Progenitor cell of endocrine pancreas (in vitro differentiated cells): ENCODE results near the gene DGKZ. TPM values are rescaled to one million over a fixed set of nuclear protein-coding genes. Genes with fewer than 3 reads are reported as not detected.

Experiments
- DNase-seq: peaks from one replicate; pipeline ENCODE4 v3.0.0; 2021; ENCODE audit warnings: low spot score; ENCODE audit not compliant: unreplicated experiment
- H3K27ac Mint-ChIP-seq: 2 replicates; pipeline ENCODE4 v1.8.0; 2021; ENCODE audit warnings: mild to moderate bottlenecking, moderate library complexity, mixed read lengths
- H3K27me3 Mint-ChIP-seq: 2 replicates; pipeline ENCODE4 v1.8.0; 2021; ENCODE audit warnings: mixed read lengths
- H3K36me3 Mint-ChIP-seq: 2 replicates; pipeline ENCODE4 v1.8.0; 2022; ENCODE audit warnings: mixed read lengths; ENCODE audit not compliant: insufficient read depth
- H3K4me1 Mint-ChIP-seq: 2 replicates; pipeline ENCODE4 v1.8.0; 2021; ENCODE audit warnings: low read depth, mixed read lengths
- H3K4me3 Mint-ChIP-seq: 2 replicates; pipeline ENCODE4 v1.8.0; 2021; ENCODE audit warnings: low read depth, mild to moderate bottlenecking, moderate library complexity, mixed read lengths
- H3K9me3 Mint-ChIP-seq: 2 replicates; pipeline ENCODE4 v1.8.0; 2021; ENCODE audit warnings: low read depth, mixed read lengths
- CTCF ChIP-seq: fragments of 200-600 bp; sonication (generic); IDR thresholded peaks from one replicate; pipeline ENCODE4 v1.5.0; 2021; ENCODE audit warnings: antibody characterized with exemption, mild to moderate bottlenecking; ENCODE audit not compliant: unreplicated experiment
- total RNA-seq: library from RNA; stranded (reverse); gene quantifications from 2 replicates; pipeline ENCODE4 v1.2.1, GENCODE V29; 2021

Gene DGKZ
- total RNA-seq, 1 donor from 2014 or later, result 58.3 TPM

GRCh38 chr11:46385169-46386004, 38.1 kb downstream of the DGKZ start:
- H3K9me3 Mint-ChIP-seq, result no peaks in the 10 kb centered on the region
- peaks cover 19% of the 10 kb centered on the region for H3K4me1 Mint-ChIP-seq
- H3K36me3 Mint-ChIP-seq, result peaks cover 4% of the 10 kb centered on the region
- no peak overlapping the region for H3K27ac Mint-ChIP-seq
- TF ChIP-seq CTCF, result no peak
- peaks cover 44% of the 10 kb centered on the region for H3K27me3 Mint-ChIP-seq
- no peak for DNase-seq
- H3K4me3 Mint-ChIP-seq, result no peak overlapping the region

GRCh38 chr11:46386005-46386578, 38.8 kb downstream of the DGKZ start:
- no peaks in the 10 kb centered on the region for H3K9me3 Mint-ChIP-seq
- H3K27me3 Mint-ChIP-seq, result peaks cover 49% of the 10 kb centered on the region
- H3K4me1 Mint-ChIP-seq, result peaks cover 21% of the 10 kb centered on the region
- H3K4me3 Mint-ChIP-seq, result no peak overlapping the region
- no peak for TF ChIP-seq CTCF
- no peak overlapping the region for H3K27ac Mint-ChIP-seq
- no peak for DNase-seq
- H3K36me3 Mint-ChIP-seq, result peaks cover 4% of the 10 kb centered on the region

- Mint-ChIP-seq H3K27me3 (peaks cover 49% of the 10 kb centered on the region), H3K36me3 (peaks cover 4% of the 10 kb centered on the region), H3K4me3 (no peak overlapping the region), H3K4me1 (peaks cover 21% of the 10 kb centered on the region), H3K9me3 (no peaks in the 10 kb centered on the region), H3K27ac (no peak overlapping the region)
- TF ChIP-seq CTCF, result no peak
- no peak for DNase-seq
These were observed 39.4 kb downstream of the DGKZ start for GRCh38 chr11:46386674-46387073.

GRCh38 chr11:46387456-46387855, 40.2 kb downstream of the DGKZ start:
- Mint-ChIP-seq H3K4me1 (peaks cover 21% of the 10 kb centered on the region), H3K9me3 (no peaks in the 10 kb centered on the region), H3K4me3 (no peak overlapping the region), H3K36me3 (peaks cover 4% of the 10 kb centered on the region), H3K27me3 (peaks cover 49% of the 10 kb centered on the region), H3K27ac (no peak overlapping the region)
- no peak for DNase-seq
- no peak for TF ChIP-seq CTCF

- no peak for TF ChIP-seq CTCF
- peaks cover 54% of the 10 kb centered on the region for H3K27me3 Mint-ChIP-seq
- H3K9me3 Mint-ChIP-seq, result no peaks in the 10 kb centered on the region
- H3K4me3 Mint-ChIP-seq, result no peak overlapping the region
- peak overlapping the region; percentile 60 for H3K27ac Mint-ChIP-seq
- peaks cover 4% of the 10 kb centered on the region for H3K36me3 Mint-ChIP-seq
- no peak for DNase-seq
- peaks cover 25% of the 10 kb centered on the region for H3K4me1 Mint-ChIP-seq
These were observed 40.8 kb downstream of the DGKZ start for GRCh38 chr11:46387919-46388618.
